Coronary artery (tissue), 2 donors: ENCODE measurements around the gene CCDC70.
"Not testable (repeated sequence)": the region's sequence is repeated elsewhere in the genome, so short reads cannot be mapped to it uniquely, and the experiment has no call there.

Experiments
- DNase-seq: peaks from one replicate; pipeline ENCODE4 v3.0.0-alpha.2; 2017; ENCODE audit warnings: low spot score
- H3K27ac ChIP-seq, 2 donors: fragments of 200-600 bp; sonication (generic); one replicate each; pipeline ENCODE4 v1.5.1; 2016 to 2019
- H3K4me3 ChIP-seq: fragments of 200-600 bp; sonication (generic); 2 replicates; pipeline ENCODE4 v1.5.1; 2016; ENCODE audit warnings: mild to moderate bottlenecking, moderate library complexity
- CTCF ChIP-seq: fragments of 200-600 bp; sonication (generic); IDR thresholded peaks from one replicate; pipeline ENCODE4 v1.5.1; 2019; ENCODE audit warnings: antibody characterized with exemption

The CCDC70 gene

GRCh38 chr13:51823359-51823758 is 38.4 kb upstream of the CCDC70 start:
- H3K4me3 ChIP-seq, result no peak overlapping the region
- no peak for TF ChIP-seq CTCF
- no peak overlapping the region for H3K27ac ChIP-seq
- no peak for DNase-seq

- H3K4me3 ChIP-seq, result no peak overlapping the region
- TF ChIP-seq CTCF, result no peak
- no peak overlapping the region for H3K27ac ChIP-seq
- no peak for DNase-seq
Measured at GRCh38 chr13:51823863-51824262, 37.9 kb upstream of the CCDC70 start.

- not testable (repeated sequence) for H3K4me3 ChIP-seq, H3K27ac ChIP-seq
Measured at GRCh38 chr13:51824712-51825111, 37.1 kb upstream of the CCDC70 start.

GRCh38 chr13:51825165-51825592 is 36.6 kb upstream of the CCDC70 start:
- H3K27ac ChIP-seq, result no peak overlapping the region
- no peak overlapping the region for H3K4me3 ChIP-seq
- no peak for DNase-seq

More at GRCh38 chr13:51824712-51825111, 37.1 kb upstream of the CCDC70 start:
- DNase-seq, result not testable (repeated sequence)

GRCh38 chr13:51825681-51826254 is 36.0 kb upstream of the CCDC70 start:
- Histone ChIP-seq H3K4me3 (no peak overlapping the region), H3K27ac (no peak overlapping the region)
- TF ChIP-seq CTCF, result no peak
- DNase-seq, result no peak

More at GRCh38 chr13:51825165-51825592, 36.6 kb upstream of the CCDC70 start:
- TF ChIP-seq CTCF, result no peak

GRCh38 chr13:51826606-51827005 is 35.2 kb upstream of the CCDC70 start:
- no peak for TF ChIP-seq CTCF
- no peak for DNase-seq
- H3K27ac ChIP-seq, result no peak overlapping the region

GRCh38 chr13:51827254-51827653 is 34.5 kb upstream of the CCDC70 start:
- DNase-seq, result no peak
- H3K4me3 ChIP-seq, result no peak overlapping the region
- TF ChIP-seq CTCF, result no peak
- H3K27ac ChIP-seq, result no peak overlapping the region

More at GRCh38 chr13:51826606-51827005, 35.2 kb upstream of the CCDC70 start:
- no peak overlapping the region for H3K4me3 ChIP-seq
